GM10248 (cell line): ENCODE measurements around the gene CCT3.

Experiments
- CTCF ChIA-PET: fragments of 300-600 bp; sonication (Branson Sonifier 250); formaldehyde crosslinking; extraction: SDS; loops from one replicate; lab custom pipeline; 2021; ENCODE audit warnings: antibody characterized with exemption; lab: Yijun Ruan, JAX
- POLR2A ChIA-PET: fragments of 350-650 bp; sonication (Branson Sonifier 250); formaldehyde crosslinking; extraction: SDS; loops from one replicate; lab custom pipeline; 2020; ENCODE audit warnings: antibody characterized with exemption; lab: Yijun Ruan, JAX
- DNase-seq: peaks from one replicate; pipeline ENCODE4 v3.0.0; 2012; ENCODE audit errors: extremely low spot score
- CTCF ChIP-seq: IDR thresholded peaks from 2 replicates; pipeline ENCODE4 v1.5.1; 2012; ENCODE audit warnings: mild to moderate bottlenecking, low read depth; ENCODE audit errors: extremely low read depth, missing control alignments, control extremely low read depth

The CCT3 gene

GRCh38 chr1:156293895-156294294 is 44.2 kb downstream of the CCT3 start:
- no peak for DNase-seq
- POLR2A ChIA-PET = no interaction called here
- CTCF ChIA-PET = interaction anchor here (0.9 to 1.3 kb wide), 4 partner anchors 10 to 26 kb away, joined by 3 to 5 read pairs (median 4); partner anchors contain the start of genes SMG5 and TMEM79
- no peak for TF ChIP-seq CTCF

- CTCF ChIA-PET = no interaction called here
- no peak for TF ChIP-seq CTCF
- POLR2A ChIA-PET = no interaction called here
- DNase-seq = no peak
These were observed 45.0 kb downstream of the CCT3 start for GRCh38 chr1:156293098-156293434.

GRCh38 chr1:156291226-156292061 is 46.6 kb downstream of the CCT3 start:
- POLR2A ChIA-PET = no interaction called here
- DNase-seq = peak; percentile 82
- TF ChIP-seq CTCF = no peak
- CTCF ChIA-PET = interaction anchor here (1.5 kb wide), 1 partner anchor 28 kb away, joined by 4 read pairs; no protein-coding TSS in a partner anchor

- ChIA-PET CTCF (no interaction called here), POLR2A (no interaction called here)
- no peak for TF ChIP-seq CTCF
- no peak for DNase-seq
These were observed 48.2 kb downstream of the CCT3 start for GRCh38 chr1:156289857-156290256.

GRCh38 chr1:156286061-156286460 is 52.0 kb downstream of the CCT3 start:
- no peak for DNase-seq
- ChIA-PET POLR2A (no interaction called here), CTCF (interaction anchor here (1.3 kb wide), 1 partner anchor 34 kb away, joined by 4 read pairs; no protein-coding TSS in a partner anchor)
- no peak for TF ChIP-seq CTCF

GRCh38 chr1:156285437-156285836 is 52.7 kb downstream of the CCT3 start:
- ChIA-PET POLR2A (no interaction called here), CTCF (interaction anchor here (1.5 to 3.5 kb wide), 3 partner anchors 12 to 53 kb away, joined by 4 to 14 read pairs (median 7); no protein-coding TSS in a partner anchor)
- DNase-seq = no peak
- TF ChIP-seq CTCF = no peak
